ENCODE data around the gene IL10RB.

Gene IL10RB

GRCh38 chr21:33305938-33306337 is 39.8 kb downstream of the IL10RB start:
- TF ChIP-seq, protein P1, sequence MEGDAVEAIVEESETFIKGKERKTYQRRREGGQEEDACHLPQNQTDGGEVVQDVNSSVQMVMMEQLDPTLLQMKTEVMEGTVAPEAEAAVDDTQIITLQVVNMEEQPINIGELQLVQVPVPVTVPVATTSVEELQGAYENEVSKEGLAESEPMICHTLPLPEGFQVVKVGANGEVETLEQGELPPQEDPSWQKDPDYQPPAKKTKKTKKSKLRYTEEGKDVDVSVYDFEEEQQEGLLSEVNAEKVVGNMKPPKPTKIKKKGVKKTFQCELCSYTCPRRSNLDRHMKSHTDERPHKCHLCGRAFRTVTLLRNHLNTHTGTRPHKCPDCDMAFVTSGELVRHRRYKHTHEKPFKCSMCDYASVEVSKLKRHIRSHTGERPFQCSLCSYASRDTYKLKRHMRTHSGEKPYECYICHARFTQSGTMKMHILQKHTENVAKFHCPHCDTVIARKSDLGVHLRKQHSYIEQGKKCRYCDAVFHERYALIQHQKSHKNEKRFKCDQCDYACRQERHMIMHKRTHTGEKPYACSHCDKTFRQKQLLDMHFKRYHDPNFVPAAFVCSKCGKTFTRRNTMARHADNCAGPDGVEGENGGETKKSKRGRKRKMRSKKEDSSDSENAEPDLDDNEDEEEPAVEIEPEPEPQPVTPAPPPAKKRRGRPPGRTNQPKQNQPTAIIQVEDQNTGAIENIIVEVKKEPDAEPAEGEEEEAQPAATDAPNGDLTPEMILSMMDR (IDR thresholded peaks at IDR 0.05; ENCODE audit: low read depth, low read length, missing control alignments): no peak
- no peak overlapping the region for H3K4me3 ChIP-seq (replicated peaks; ENCODE audit: low read depth, low read length)
- no peak for DNase-seq (ENCODE audit: extremely low read depth, low read depth)

DNA sequence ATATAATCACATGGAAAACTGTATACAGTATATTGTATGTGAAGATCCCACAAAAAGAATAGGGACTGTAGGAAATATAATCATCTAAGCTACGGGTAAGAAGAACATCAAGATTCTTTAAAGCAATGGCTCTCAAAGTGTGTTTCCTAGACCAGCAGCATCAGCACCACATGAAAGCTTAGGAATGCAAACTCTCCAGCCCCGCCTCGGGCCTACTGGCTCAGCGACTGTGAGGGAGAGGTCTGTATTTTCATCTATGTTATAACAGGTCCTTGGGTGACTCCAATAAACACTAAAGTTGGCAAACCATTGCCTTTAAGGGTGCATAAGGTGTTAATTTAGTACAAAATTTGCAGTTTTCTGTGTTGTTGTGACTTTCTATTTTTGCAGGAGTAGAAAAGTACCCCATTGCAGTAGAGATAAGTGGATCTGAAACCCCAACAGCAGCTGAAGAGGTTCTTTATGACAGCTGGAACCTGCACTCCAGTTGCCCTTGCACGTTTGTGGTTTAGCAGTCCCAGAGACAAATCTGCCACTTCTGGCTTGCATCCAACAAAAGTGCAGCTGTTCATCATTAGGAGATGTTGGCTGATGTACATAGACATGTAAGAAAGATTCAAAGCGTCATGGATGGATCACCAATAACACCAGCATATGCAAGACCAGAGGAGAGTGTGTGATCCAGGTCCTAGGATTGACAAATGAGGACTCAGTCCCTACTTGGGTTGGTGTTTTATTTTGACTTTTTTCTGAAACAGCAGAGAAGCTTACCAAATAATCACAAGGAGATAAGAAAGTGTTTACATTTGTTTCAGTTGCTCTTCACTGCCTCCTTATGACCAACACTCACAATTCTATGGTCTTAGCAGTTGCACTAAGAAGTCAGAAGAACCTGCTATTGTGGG is 42.7 kb downstream of the IL10RB start:
- DNase-seq (ENCODE audit: extremely low read depth, low read depth): peak; percentile 77
- H3K4me3 ChIP-seq (replicated peaks; ENCODE audit: low read depth, low read length): no peak overlapping the region
- TF ChIP-seq, protein P1 (IDR thresholded peaks at IDR 0.05; ENCODE audit: low read depth, low read length, missing control alignments): no peak

DNA sequence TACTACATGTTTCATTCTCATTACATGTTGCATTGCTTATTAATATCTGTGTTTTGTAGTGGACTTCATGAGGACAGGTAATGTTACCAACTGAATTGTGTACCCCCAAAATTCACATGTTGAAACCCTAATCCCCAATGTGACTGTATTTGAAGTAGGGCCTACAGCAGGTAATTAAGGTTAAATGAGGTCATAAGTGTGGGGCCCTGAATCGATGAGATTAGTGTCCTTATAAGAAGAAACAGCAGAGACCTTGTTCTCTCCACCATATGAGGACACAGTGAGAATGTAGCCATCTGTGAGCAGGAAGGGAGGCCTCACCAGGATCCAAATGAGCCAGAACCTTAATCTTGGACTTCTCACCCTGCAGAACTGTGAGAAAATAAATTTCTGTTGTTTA is 43.6 kb downstream of the IL10RB start:
- DNase-seq (ENCODE audit: extremely low read depth, low read depth): no peak
- TF ChIP-seq, protein P1 (IDR thresholded peaks at IDR 0.05; ENCODE audit: low read depth, low read length, missing control alignments): no peak
- H3K4me3 ChIP-seq (replicated peaks; ENCODE audit: low read depth, low read length): no peak overlapping the region

DNA sequence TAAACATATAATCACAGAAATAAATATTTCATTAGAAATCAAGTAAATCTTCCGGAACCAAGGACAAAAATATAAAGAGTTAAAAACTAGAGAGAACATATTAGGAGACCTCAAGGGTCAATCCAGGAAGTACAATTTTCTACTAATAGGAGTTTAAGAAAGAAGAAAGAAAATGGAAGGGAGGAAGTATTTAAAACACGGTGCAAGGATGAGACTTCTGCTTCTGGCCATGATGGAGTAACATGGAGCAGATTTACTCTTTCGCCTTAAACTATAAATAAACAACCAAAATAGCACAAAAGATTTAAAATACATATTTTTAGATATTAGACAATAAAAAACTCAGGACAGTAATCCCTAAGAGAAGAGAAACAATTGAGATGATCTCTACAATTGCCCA is 46.0 kb downstream of the IL10RB start:
- no peak overlapping the region for H3K4me3 ChIP-seq (replicated peaks; ENCODE audit: low read depth, low read length)
- DNase-seq (ENCODE audit: extremely low read depth, low read depth): no peak
- TF ChIP-seq, protein P1 (IDR thresholded peaks at IDR 0.05; ENCODE audit: low read depth, low read length, missing control alignments): no peak

DNA sequence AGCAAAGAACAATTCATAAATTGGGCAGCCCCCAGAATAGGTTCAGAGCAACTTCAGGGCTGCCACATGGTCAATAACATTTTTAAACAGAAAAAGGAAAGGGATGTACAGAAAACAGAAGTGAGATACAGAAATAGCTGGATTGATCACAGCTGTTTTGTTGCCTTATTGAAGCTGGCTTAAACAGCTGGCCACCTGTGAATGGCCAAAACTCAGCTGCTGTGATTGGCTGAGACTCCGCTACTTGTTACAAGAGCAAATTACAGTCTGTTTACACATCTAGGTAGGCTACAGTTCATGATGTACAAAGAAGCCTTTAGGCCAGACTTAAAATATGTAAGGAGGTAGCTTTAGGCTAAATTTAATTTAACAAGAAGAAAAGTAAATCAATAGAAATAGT is 47.0 kb downstream of the IL10RB start:
- TF ChIP-seq, protein P1 (IDR thresholded peaks at IDR 0.05; ENCODE audit: low read depth, low read length, missing control alignments): no peak
- no peak overlapping the region for H3K4me3 ChIP-seq (replicated peaks; ENCODE audit: low read depth, low read length)
- DNase-seq (ENCODE audit: extremely low read depth, low read depth): no peak

- DNase-seq (ENCODE audit: extremely low read depth, low read depth): no peak
- no peak overlapping the region for H3K4me3 ChIP-seq (replicated peaks; ENCODE audit: low read depth, low read length)
- TF ChIP-seq, protein P1 (IDR thresholded peaks at IDR 0.05; ENCODE audit: low read depth, low read length, missing control alignments): no peak
Measured at GRCh38 chr21:33313611-33314010, 47.4 kb downstream of the IL10RB start.
